Left renal cortex interstitium (tissue), 4 donors: ENCODE results near the gene SLC9B2. TPM values are rescaled to one million over a fixed set of nuclear protein-coding genes. Genes with fewer than 3 reads are reported as not detected.

Experiments used
- DNase-seq, 4 donors: peaks; one replicate each; pipeline ENCODE4 v3.0.0-alpha.2; 2013; ENCODE audit warnings: low read depth in 4 of 4, low spot score in 2 of 4, missing footprints in 1 of 4
- polyA plus RNA-seq, 4 donors: library from polyadenylated mRNA; unstranded; fragments of 120-200 nt; gene quantifications; one replicate each; pipeline ENCODE4 v1.2.1, GENCODE V29; 2013; ENCODE audit not compliant: insufficient read length in 4 of 4

The SLC9B2 gene
- polyA plus RNA-seq, 4 donors = 6.1 to 9.9 (median 7.2) TPM

DNA sequence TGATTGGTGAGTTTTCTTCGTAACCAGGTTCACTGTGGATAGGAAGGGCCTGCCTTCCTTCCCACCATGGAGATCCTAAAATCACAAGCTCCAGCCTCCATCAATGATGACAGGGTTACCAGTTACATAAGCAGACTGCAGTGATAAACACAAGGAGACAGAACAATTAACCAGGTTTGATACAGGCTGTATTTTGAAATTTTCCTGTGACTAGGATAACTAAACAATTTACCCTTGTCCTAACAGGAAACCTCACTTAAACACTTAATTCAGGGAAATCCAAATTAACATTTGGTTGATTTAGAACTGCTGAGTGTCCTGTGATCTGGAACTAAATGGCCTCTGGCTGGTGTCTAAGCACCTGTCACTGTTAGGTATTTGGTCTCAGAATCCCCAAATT is 3.1 kb upstream of the SLC9B2 start:
- no peak for DNase-seq

DNA sequence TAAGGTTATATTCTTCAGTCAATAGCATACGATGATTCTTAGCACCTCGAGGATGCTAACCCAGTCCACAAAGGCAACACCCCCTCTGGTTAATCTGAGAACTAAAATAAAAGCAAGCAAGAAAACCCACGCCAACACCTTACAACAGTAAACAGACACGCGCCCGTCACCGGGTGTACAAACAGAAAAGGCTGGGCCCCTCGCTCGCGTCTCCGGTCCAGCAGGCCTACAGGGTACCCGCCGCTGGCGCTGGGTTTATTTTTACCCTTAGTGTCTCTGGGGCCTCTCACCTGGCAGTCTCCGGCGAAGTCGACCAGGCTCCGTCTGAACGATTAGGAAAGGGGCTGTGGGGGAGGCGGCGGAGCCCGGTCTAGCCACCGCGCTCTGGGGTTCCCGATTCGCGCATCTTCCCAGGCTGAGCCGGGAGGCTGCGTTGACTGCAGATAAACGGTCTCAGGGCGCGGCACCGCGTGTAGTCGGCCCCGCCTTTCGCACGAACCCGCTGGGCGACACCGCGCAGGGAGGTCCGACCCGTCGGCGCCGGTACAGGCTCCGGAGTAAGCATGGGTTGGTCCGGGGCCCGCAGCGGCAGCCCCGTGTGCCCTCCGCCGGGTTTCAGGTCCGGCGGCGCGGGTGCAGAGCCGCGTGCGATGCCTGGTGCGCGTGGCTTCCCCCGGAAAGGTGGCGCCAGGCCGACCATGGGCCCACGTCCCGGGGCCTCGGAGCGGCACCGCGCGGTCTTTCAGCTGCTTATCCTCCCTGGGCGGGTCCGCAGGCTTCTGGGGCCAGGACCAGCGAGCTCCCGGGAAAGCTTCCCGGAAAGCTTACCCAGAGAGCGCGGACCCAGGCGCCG is 441 bp downstream of the SLC9B2 start:
- peak in 1 of 4 donors; percentile 46 for DNase-seq

DNA sequence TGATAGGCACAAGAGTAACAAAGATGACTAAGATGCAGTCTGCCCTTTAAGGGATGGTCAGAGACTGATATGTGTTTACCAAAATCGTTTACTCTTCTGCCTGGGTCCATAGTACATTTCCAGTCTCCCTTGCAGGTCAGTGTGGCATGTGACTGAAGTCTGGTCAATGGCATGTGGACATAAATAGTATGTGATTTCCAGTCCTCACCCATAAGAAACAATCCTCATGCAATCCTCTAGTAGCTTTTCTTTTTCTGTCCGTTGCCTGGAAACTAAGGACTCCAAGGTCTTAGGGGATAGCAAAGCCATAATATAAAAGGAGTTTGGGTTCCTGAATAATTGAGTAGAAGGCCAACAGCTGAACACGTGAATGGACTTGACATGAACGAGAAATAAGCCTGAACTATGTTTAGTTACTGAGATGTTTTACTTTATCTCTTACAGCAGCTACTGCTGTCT is 1.1 kb downstream of the SLC9B2 start:
- no peak for DNase-seq

- DNase-seq = no peak
Observed at GRCh38 chr4:103074744-103075434, 1.7 kb downstream of the SLC9B2 start.

- no peak for DNase-seq
Observed at GRCh38 chr4:103073792-103074438, 2.6 kb downstream of the SLC9B2 start.

GRCh38 chr4:103067841-103068547 is 8.6 kb downstream of the SLC9B2 start:
- no peak for DNase-seq

DNA sequence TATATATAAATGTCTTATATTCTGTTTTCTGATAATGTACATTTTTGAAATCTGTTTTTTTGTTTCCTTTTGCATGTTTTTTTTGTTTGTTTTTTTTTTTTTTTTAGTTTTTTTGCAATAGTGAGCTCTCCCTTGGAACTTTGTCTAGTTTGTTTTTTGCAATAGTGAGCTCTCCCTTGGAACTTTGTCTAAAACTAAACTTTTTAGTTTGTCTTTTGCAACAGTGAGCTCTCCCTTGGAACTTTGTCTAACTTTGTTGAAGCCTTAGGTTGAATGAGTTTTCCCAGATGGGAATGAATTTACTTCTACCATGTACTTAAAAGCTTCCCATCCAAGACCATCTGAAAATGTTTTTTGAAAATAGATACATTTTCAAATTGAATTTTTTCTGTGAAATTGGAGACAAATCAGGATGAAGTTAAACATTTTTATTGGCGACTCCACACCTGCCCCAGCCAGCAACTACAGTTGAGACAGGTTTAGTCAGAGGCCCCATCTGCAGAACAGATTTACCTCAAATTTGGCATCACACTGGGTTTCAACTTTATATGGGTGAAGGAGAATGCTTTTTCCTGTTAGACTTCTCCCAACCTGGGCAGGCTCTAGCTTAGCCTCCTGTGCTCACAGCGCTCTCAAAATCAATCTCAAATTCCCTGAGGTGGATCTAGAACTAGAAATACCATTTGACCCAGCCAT is 16.0 kb downstream of the SLC9B2 start:
- DNase-seq = no peak

DNA sequence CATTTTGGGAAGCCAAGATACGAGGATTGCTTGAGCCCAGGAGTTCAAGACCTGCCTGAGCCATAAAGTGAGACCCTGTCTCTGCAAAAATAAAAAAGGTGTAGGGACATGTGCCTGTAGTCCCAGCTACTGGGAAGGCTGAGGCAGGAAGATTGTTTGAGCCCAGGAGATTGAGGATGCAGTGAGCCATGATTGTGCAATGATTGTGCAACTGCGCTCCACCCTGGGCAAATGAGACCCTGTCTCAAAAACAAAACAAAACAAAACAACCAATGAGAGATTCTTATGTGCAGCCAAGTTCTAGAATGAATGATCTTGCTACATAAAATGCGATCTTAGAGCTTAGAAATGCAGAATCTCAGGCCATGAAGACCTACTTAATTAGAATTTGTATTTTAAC is 22.5 kb downstream of the SLC9B2 start:
- no peak for DNase-seq

GRCh38 chr4:103052779-103053178 is 23.8 kb downstream of the SLC9B2 start:
- no peak for DNase-seq

- DNase-seq = no peak
Observed at GRCh38 chr4:103052145-103052544, 24.4 kb downstream of the SLC9B2 start.

GRCh38 chr4:103050736-103051436 is 25.7 kb downstream of the SLC9B2 start:
- no peak for DNase-seq

GRCh38 chr4:103046416-103047290 is 29.9 kb downstream of the SLC9B2 start:
- peak in 3 of 4 donors; percentile 4 to 19 (median 10) for DNase-seq

- no peak for DNase-seq
Observed at GRCh38 chr4:103044183-103044582, 32.4 kb downstream of the SLC9B2 start.

DNA sequence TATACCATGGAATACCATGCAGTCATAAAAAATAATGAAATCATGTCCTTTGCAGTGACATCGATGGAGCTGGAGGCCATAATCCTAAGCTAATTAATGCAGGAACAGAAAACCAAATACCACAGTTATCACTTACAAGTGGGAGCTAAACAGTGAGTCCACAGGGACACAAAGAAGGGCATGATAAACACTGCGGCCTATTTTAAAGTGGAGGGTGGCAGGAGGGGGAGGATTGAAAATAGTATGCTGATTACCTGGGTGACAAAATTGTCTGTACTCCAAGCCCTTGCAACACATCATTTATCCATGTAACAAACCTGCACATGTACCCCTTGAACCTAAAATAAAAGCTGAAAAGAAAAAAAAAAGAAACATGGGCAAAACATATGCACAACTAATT is 40.4 kb downstream of the SLC9B2 start:
- no peak for DNase-seq

DNA sequence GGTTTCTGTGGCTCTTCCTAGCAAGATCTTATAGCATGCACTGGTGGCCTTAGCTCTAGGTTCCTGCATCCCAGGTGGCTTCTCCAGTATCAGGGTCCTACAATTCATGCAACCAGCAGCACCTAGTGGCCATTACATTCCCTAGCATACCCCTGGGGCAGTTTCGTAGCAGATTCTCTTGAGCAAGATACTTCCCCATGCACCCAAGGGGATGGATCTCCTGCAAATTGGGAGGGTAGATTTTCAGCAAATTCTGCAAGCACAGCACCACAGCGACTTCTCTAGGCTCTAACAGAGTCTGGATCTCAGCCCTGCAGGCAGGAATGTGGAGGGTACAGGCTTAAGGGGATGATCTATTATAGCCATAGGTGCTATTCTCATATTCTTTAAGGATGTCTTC is 44.0 kb downstream of the SLC9B2 start:
- no peak for DNase-seq

GRCh38 chr4:103030791-103031190 is 45.8 kb downstream of the SLC9B2 start:
- no peak for DNase-seq

GRCh38 chr4:103029300-103029699 is 47.3 kb downstream of the SLC9B2 start:
- no peak for DNase-seq

GRCh38 chr4:103026868-103027267 is 49.7 kb downstream of the SLC9B2 start:
- DNase-seq = no peak

- DNase-seq = no peak
Observed at GRCh38 chr4:103024996-103025395, 51.6 kb downstream of the SLC9B2 start.
